ENCODE measurements around the gene LTBP1. TPM values are rescaled to one million over a fixed set of nuclear protein-coding genes. Genes with fewer than 3 reads are reported as not detected.
A peak's percentile ranks its signal among the peaks of the same experiment; 100 is the strongest.
"Not testable (repeated sequence)": the region's sequence is repeated elsewhere in the genome, so short reads cannot be mapped to it uniquely, and the experiment has no call there.

Gene LTBP1
- total RNA-seq, 4 donors from 2014 or later, result 5.1 to 12.9 (median 10.7) TPM

DNA sequence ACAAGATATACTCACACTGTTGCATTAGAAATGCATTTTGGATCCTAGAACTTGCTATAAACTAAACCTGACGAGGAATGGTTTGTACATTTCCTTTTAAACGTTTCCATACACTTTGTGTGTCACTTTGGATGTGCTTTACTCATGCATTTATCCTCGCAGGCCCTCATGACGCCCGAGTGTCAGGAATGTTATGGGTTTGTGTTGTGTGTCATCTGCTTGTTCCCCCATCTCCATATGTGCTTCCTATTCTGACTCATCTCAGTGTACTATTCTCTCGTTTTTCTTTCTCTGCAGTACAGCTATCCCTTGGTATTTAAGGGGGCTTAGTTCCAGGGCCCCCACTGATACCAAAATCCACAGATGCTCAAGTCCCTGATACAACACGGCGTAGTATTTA is 408.2 kb downstream of the LTBP1 start:
- 93% methylated on average over 8 of the region's 8 CpGs for WGBS, 2 donors
- H3K4me3 ChIP-seq (replicated peaks in 1 of 3), result no peak overlapping the region
- no peaks in the 10 kb centered on the region for H3K36me3 ChIP-seq
- no peaks in the 10 kb centered on the region for H3K4me1 ChIP-seq
- intact Hi-C loops (cut with DNase I), result no loop called here
- no peak for DNase-seq
- H3K27ac ChIP-seq, result no peak overlapping the region
- TF ChIP-seq POLR2A (IDR thresholded peaks at IDR 0.05), result no peak
- TF ChIP-seq, protein P1, sequence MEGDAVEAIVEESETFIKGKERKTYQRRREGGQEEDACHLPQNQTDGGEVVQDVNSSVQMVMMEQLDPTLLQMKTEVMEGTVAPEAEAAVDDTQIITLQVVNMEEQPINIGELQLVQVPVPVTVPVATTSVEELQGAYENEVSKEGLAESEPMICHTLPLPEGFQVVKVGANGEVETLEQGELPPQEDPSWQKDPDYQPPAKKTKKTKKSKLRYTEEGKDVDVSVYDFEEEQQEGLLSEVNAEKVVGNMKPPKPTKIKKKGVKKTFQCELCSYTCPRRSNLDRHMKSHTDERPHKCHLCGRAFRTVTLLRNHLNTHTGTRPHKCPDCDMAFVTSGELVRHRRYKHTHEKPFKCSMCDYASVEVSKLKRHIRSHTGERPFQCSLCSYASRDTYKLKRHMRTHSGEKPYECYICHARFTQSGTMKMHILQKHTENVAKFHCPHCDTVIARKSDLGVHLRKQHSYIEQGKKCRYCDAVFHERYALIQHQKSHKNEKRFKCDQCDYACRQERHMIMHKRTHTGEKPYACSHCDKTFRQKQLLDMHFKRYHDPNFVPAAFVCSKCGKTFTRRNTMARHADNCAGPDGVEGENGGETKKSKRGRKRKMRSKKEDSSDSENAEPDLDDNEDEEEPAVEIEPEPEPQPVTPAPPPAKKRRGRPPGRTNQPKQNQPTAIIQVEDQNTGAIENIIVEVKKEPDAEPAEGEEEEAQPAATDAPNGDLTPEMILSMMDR (IDR thresholded peaks at IDR 0.05), result no peak
- no peaks in the 10 kb centered on the region for H3K9me3 ChIP-seq
- no peaks in the 10 kb centered on the region for H3K27me3 ChIP-seq

DNA sequence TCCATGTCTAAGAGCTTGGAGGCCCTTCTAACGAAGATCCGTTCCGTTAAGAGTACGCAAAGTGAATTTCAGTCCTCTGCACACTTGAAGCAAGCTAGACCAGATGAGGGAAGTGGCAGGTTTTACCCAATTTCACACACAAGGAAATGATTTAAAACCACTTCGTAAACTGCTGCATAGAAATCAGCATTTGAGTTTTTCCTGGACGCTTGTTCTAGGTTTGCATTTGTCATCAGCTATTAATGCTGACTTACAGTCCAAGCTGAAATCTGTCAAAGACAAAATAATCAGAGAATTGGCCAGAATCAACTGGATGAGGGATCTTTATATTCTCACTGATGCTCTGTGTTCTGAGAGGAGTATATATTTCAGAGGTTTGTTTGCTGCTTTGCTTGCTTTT is 412.1 kb downstream of the LTBP1 start:
- Histone ChIP-seq H3K9me3 (no peaks in the 10 kb centered on the region), H3K4me1 (no peaks in the 10 kb centered on the region), H3K36me3 (no peaks in the 10 kb centered on the region), H3K4me3 (replicated peaks in 1 of 3) (no peak overlapping the region), H3K27me3 (no peaks in the 10 kb centered on the region), H3K27ac (no peak overlapping the region)
- TF ChIP-seq, protein P1 (IDR thresholded peaks at IDR 0.05), result no peak
- no peak for TF ChIP-seq POLR2A (IDR thresholded peaks at IDR 0.05)
- WGBS, 2 donors, result 91 to 92% methylated on average over 6 of the region's 6 CpGs
- no peak for DNase-seq
- intact Hi-C loops (cut with DNase I), result no loop called here

DNA sequence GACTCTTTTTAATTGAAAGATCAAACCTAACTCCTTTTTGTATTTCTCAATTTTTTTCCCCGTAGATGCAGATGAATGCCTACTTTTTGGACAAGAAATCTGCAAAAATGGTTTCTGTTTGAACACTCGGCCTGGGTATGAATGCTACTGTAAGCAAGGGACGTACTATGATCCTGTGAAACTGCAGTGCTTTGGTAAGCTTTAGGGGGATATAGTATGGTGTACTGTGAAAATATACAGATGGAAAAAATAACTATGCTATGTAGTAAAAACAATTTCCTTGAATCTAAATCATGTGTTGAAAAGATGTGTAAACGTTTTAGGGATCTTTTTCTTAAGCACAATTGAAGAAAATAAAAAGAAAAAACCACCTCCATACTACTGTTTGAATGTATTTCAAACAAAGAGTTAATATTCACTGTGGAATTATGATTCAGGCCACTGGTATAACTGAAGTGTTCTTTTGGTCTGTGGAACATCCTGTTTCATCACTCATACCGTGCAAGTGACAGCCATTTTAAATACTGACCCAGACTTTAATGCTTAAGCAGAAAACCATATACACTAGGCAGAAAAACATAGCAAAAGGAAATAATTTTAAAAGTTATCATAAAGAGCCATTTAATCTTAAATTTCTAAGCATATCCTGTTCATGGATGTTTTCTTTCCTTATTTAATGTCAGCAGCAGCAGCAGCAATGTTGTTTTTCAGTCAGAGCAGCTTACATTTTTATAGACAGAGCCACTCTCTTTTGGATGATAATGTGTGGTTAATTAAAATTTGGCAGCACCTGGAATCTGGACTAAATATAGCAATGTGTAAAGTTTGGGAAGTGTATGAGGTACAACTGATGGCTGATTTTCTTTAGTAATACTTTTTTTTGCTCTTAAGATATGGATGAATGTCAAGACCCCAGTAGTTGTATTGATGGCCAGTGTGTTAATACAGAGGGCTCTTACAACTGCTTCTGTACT is 416.9 kb downstream of the LTBP1 start:
- Histone ChIP-seq H3K9me3 (no peaks in the 10 kb centered on the region), H3K36me3 (no peaks in the 10 kb centered on the region), H3K4me3 (replicated peaks in 1 of 3) (no peak overlapping the region), H3K4me1 (no peaks in the 10 kb centered on the region), H3K27me3 (no peaks in the 10 kb centered on the region), H3K27ac (no peak overlapping the region)
- WGBS, 2 donors, result 80 to 87% methylated on average over 5 of the region's 5 CpGs
- intact Hi-C loops (cut with DNase I), result no loop called here
- no peak for TF ChIP-seq POLR2A (IDR thresholded peaks at IDR 0.05)
- TF ChIP-seq, protein P1 (IDR thresholded peaks at IDR 0.05), result no peak
- DNase-seq, result no peak

DNA sequence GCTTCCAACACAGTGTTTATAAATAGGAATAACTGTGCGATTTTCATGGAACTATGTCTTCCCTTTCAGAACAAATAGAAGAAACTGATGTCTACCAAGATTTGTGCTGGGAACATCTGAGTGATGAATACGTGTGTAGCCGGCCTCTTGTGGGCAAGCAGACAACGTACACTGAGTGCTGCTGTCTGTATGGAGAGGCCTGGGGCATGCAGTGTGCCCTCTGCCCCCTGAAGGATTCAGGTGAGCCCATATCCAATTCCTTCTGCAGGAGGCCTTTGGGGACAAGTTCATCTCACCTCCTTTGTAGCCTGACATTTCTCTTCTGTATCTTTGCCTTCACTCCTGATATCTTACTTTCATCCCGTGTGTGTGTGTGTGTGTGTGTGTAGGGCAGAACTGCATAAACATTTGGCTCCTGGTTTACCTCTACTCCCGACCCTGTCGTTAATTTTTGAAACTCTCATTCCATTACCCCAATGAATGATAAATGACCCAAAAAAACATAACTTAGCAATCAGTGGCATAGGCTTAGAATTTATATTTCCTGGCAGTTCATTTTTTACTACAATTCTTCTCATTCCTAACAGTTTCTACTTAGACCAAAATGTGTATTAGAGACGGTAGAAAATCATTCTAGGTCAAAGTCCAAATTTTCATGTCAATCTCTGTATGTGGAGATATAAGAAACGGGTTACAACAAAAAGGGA is 418.7 kb downstream of the LTBP1 start:
- no peak overlapping the region for H3K4me3 ChIP-seq (replicated peaks in 1 of 3)
- H3K27me3 ChIP-seq, result no peaks in the 10 kb centered on the region
- WGBS, 2 donors, result 82 to 87% methylated on average over 9 of the region's 9 CpGs
- no peaks in the 10 kb centered on the region for H3K4me1 ChIP-seq
- no peak overlapping the region for H3K27ac ChIP-seq
- intact Hi-C loops (cut with DNase I), result no loop called here
- H3K9me3 ChIP-seq, result no peaks in the 10 kb centered on the region
- TF ChIP-seq POLR2A (IDR thresholded peaks at IDR 0.05), result no peak
- TF ChIP-seq, protein P1 (IDR thresholded peaks at IDR 0.05), result no peak
- DNase-seq, result no peak
- H3K36me3 ChIP-seq, result no peaks in the 10 kb centered on the region

DNA sequence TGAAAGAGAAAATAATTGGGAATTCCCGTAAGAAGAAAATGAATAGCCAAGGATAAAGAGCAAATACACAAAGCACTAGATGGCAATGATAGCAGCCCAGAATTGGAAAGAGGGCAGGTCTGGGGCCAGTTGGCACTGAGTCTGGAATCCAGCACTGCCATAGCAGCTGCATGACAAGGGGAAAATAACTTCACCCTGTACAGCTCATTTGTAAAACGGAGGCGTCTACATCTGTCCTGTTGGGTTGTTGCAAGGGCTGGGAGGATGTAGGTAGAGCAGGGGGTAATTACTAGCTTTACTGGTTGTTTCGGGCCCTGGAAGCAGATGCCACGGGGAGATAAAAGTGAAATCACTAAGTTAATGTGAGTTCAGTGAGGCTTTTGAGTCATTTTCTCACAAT is 419.7 kb downstream of the LTBP1 start:
- no peak overlapping the region for H3K4me3 ChIP-seq (replicated peaks in 1 of 3)
- H3K9me3 ChIP-seq, result no peaks in the 10 kb centered on the region
- intact Hi-C loops (cut with DNase I), result no loop called here
- H3K27ac ChIP-seq, result no peak overlapping the region
- H3K27me3 ChIP-seq, result no peaks in the 10 kb centered on the region
- no peaks in the 10 kb centered on the region for H3K36me3 ChIP-seq
- TF ChIP-seq, protein P1 (IDR thresholded peaks at IDR 0.05), result no peak
- no peak for TF ChIP-seq POLR2A (IDR thresholded peaks at IDR 0.05)
- H3K4me1 ChIP-seq, result no peaks in the 10 kb centered on the region
- DNase-seq, result peak in 1 of 2 donors; percentile 13
- WGBS, 2 donors, result 81 to 82% methylated on average over 5 of the region's 5 CpGs

DNA sequence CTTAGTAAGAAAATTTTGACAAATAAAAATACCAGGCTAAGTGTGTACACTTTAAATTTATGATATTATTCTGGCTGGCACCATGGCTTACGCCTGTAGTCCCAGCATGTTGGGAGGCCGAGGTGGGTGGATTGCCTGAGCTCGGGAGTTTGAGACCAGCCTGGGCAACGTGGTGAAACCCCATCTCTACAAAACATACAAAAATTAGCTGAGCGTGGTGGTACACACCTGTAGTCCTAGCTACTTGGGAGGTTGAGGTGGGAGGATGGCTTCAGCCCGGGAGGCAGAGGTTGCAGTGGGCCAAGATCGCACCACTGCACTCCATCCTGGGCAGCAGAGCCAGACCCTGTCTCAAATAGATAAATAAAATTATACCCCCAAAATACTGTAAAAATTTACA is 421.8 kb downstream of the LTBP1 start:
- 94 to 97% methylated on average over 7 of the region's 7 CpGs for WGBS, 2 donors
- H3K27me3 ChIP-seq; H3K4me1 ChIP-seq; H3K4me3 ChIP-seq (replicated peaks in 1 of 3); H3K9me3 ChIP-seq; H3K27ac ChIP-seq; intact Hi-C loops (cut with DNase I); DNase-seq; H3K36me3 ChIP-seq: not testable (repeated sequence)
